Loucy (cell line): ENCODE data around the gene ST6GAL1.

ENCODE experiments used
- CTCF ChIP-seq: fragments of 200-600 bp; sonication (generic); conservative IDR thresholded peaks from 2 replicates; pipeline ENCODE4 v1.5.1; 2014; ENCODE audit warnings: mild to moderate bottlenecking, antibody characterized with exemption, low read length
- EZH2phosphoT487 ChIP-seq: fragments of 200-600 bp; IDR thresholded peaks from 2 replicates; pipeline ENCODE4 v1.6.1; 2018; ENCODE audit warnings: antibody characterized with exemption, mild to moderate bottlenecking, moderate library complexity, borderline replicate concordance

GRCh38 chr3:186931532-186932280 is 1.4 kb downstream of the ST6GAL1 start:
- no peak for TF ChIP-seq CTCF
- TF ChIP-seq EZH2phosphoT487, result no peak
